ENCODE data around the gene CAMTA1.

Gene CAMTA1

DNA sequence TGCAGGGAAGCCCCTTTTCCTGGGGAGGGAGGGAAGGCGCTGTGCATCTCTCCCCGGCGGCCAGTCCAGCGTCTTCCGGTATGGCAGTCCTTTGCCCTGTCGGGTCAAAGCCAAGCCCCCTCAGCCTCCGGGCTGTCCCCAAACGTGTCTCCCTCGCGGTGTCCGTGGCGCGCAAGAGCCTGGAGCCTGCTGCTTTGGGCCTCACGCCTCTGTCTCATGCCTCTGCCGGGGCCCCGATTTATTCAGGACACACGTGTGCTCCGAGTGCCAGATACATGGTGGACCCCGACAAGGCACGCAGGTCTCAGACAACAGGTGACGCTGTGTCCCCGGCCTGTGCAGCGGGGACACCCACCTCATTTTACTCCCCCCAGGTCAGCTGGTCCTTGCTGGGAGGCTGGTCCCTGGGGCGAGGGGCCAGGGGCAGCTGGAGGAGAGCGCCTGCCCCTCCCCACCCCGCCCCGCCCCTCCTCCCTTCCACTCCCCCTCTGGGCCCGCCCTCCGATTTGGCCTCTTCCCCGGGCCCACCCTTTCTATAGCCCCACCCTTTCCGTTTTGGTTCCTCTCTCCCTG, 176.7 kb downstream of the CAMTA1 start:
- H2AFZ ChIP-seq (ENCODE audit: insufficient read depth, low read length, poor library complexity) = no peak overlapping the region
- no peak overlapping the region for H3K18ac ChIP-seq (ENCODE audit: low read length)

DNA sequence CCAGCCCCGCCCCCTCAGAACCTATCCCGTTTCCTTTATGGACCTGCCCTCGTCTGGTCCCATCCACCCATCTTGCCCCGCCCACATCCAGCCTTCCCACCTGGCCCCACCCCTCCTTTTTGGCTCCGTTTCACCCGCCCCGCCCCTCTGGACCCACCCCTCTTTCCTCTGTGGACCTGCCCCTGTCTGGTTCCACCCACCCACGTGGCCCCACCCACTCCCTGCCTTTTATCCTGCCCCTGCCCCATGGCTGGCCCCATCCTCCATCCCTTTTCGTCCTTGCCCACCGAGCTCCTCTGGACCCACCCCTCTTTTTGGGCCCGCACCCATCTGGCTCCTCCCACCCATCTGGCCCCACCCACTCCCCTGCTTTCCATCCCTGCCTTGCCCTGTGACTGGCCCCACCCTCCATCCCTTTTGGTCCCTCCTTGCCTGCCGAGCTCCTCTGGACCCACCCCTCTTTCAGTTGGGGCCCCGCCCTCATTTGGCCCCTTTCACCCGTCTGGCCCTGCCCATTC, 177.3 kb downstream of the CAMTA1 start:
- Histone ChIP-seq H4K91ac (ENCODE audit: low read depth, low read length) (no peak overlapping the region), H3K4me3 (ENCODE audit: low read depth, low read length) (no peak overlapping the region), H2BK12ac (ENCODE audit: low read length) (no peak overlapping the region), H4K12ac (ENCODE audit: low read depth, low read length) (no peak overlapping the region), H2AK5ac (ENCODE audit: low read length) (no peak overlapping the region), H3K79me2 (ENCODE audit: control insufficient read depth, insufficient read depth, low read length, poor library complexity) (no peaks in the 10 kb centered on the region), H3K14ac (ENCODE audit: low read length) (no peak overlapping the region), H2BK120ac (ENCODE audit: insufficient read depth, low read length, poor library complexity) (no peak overlapping the region), H3K27me3 (ENCODE audit: insufficient read depth, low read length) (no peaks in the 10 kb centered on the region), H3K18ac (ENCODE audit: low read length) (no peak overlapping the region), H3K27ac (ENCODE audit: low read depth, low read length) (no peak overlapping the region), H3K9ac (ENCODE audit: low read length) (no peak overlapping the region), H2BK5ac (ENCODE audit: low read depth, low read length, poor library complexity) (no peak overlapping the region), H3K36me3 (ENCODE audit: control insufficient read depth in 1 of 2, insufficient read depth in 2 of 2, low read length in 2 of 2) (no peaks in the 10 kb centered on the region), H3K4me2 (ENCODE audit: low read length) (no peak overlapping the region), H2AFZ (ENCODE audit: insufficient read depth, low read length, poor library complexity) (no peak overlapping the region), H3K9me3 (ENCODE audit: insufficient read depth, low read depth, low read length) (peaks cover 2% of the 10 kb centered on the region), H3K23ac (ENCODE audit: low read length) (no peak overlapping the region), H3K4me1 (ENCODE audit: control insufficient read depth in 1 of 2, insufficient read depth in 2 of 2, low read length in 2 of 2) (peaks cover 2 to 5% of the 10 kb centered on the region in 2 experiments), H3K79me1 (ENCODE audit: low read length) (no peaks in the 10 kb centered on the region), H4K8ac (ENCODE audit: low read depth, low read length) (no peak overlapping the region), H3K4ac (ENCODE audit: low read depth, low read length) (no peak overlapping the region)
- no peak for DNase-seq
- no CpG with 5 or more reads among the region's 14 CpGs for WGBS (ENCODE audit: extremely low coverage, insufficient coverage, insufficient read length)

More for the DNA sequence above, 176.7 kb downstream of the CAMTA1 start:
- no peak for DNase-seq
- Histone ChIP-seq H3K27ac (ENCODE audit: low read depth, low read length) (no peak overlapping the region), H3K79me1 (ENCODE audit: low read length) (no peaks in the 10 kb centered on the region), H3K27me3 (ENCODE audit: insufficient read depth, low read length) (no peaks in the 10 kb centered on the region), H2BK5ac (ENCODE audit: low read depth, low read length, poor library complexity) (no peak overlapping the region), H4K8ac (ENCODE audit: low read depth, low read length) (no peak overlapping the region), H2BK120ac (ENCODE audit: insufficient read depth, low read length, poor library complexity) (no peak overlapping the region), H2BK12ac (ENCODE audit: low read length) (no peak overlapping the region), H4K12ac (ENCODE audit: low read depth, low read length) (no peak overlapping the region), H3K14ac (ENCODE audit: low read length) (no peak overlapping the region), H3K9ac (ENCODE audit: low read length) (no peak overlapping the region), H3K23ac (ENCODE audit: low read length) (no peak overlapping the region), H3K4me1 (ENCODE audit: control insufficient read depth in 1 of 2, insufficient read depth in 2 of 2, low read length in 2 of 2) (peaks cover 2 to 5% of the 10 kb centered on the region in 2 experiments), H3K79me2 (ENCODE audit: control insufficient read depth, insufficient read depth, low read length, poor library complexity) (no peaks in the 10 kb centered on the region), H3K4ac (ENCODE audit: low read depth, low read length) (no peak overlapping the region), H4K91ac (ENCODE audit: low read depth, low read length) (no peak overlapping the region), H3K4me2 (ENCODE audit: low read length) (peak overlapping the region; percentile 49), H2AK5ac (ENCODE audit: low read length) (no peak overlapping the region), H3K36me3 (ENCODE audit: control insufficient read depth in 1 of 2, insufficient read depth in 2 of 2, low read length in 2 of 2) (no peaks in the 10 kb centered on the region), H3K4me3 (ENCODE audit: low read depth, low read length) (no peak overlapping the region), H3K9me3 (ENCODE audit: insufficient read depth, low read depth, low read length) (peaks cover 2% of the 10 kb centered on the region)
- WGBS (ENCODE audit: extremely low coverage, insufficient coverage, insufficient read length) = no CpG with 5 or more reads among the region's 31 CpGs

DNA sequence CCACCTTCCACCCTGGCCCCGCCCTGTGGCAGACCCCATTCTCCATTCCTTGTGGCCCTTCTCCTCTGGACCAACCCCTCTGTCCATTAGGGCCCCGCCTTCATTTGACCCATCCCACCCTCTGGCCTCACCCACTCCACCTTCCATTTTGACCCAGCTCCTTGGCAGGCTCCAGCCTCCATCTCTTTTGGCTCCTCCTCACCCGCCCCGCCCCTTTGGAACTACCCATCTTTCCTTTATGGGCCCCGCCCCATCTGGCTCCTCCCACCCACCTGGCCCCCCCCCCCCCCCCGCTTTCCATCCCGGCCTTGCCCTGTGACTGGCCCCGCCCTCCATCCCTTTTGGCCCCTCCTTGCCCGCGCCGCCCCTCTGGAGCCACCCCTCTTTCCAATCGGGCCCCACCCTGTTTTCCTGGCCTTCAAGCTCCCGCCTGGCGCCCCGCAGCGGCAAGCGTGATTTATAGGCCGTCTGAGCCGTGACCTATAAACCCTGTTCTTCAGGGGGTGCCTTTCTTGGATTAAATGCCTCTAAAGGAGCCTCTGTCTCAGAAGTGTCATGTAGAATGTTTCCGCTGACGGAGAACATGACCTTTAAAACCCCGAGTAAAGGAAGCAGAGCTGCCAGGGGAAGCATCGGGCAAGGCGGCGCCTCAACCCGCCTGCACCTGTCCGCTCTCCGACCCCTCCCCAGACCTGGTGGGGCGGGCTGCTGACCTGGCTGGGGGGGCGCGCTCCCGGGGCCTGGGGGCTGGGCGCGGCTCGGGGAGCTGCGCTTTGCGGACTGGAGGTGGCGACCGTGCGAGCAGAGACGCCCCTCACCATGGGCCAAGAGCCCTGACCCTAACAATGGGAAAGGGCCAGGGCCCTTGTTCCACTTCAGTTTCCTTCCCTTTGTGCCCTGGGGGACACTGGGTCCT, 178.0 kb downstream of the CAMTA1 start:
- H2AFZ ChIP-seq (ENCODE audit: insufficient read depth, low read length, poor library complexity) = no peak overlapping the region
- H3K23ac ChIP-seq (ENCODE audit: low read length) = no peak overlapping the region
- no peak overlapping the region for H3K14ac ChIP-seq (ENCODE audit: low read length)
- no peak overlapping the region for H2BK120ac ChIP-seq (ENCODE audit: insufficient read depth, low read length, poor library complexity)
- peaks cover 2 to 5% of the 10 kb centered on the region in 2 experiments for H3K4me1 ChIP-seq (ENCODE audit: control insufficient read depth in 1 of 2, insufficient read depth in 2 of 2, low read length in 2 of 2)
- H2BK12ac ChIP-seq (ENCODE audit: low read length) = no peak overlapping the region
- no peak overlapping the region for H3K18ac ChIP-seq (ENCODE audit: low read length)
- no peak overlapping the region for H2AK5ac ChIP-seq (ENCODE audit: low read length)
- H3K4me3 ChIP-seq (ENCODE audit: low read depth, low read length) = no peak overlapping the region
- no peak overlapping the region for H4K8ac ChIP-seq (ENCODE audit: low read depth, low read length)
- no peaks in the 10 kb centered on the region for H3K36me3 ChIP-seq (ENCODE audit: control insufficient read depth in 1 of 2, insufficient read depth in 2 of 2, low read length in 2 of 2)
- H3K4me2 ChIP-seq (ENCODE audit: low read length) = peak overlapping the region; percentile 43
- no CpG with 5 or more reads among the region's 41 CpGs for WGBS (ENCODE audit: extremely low coverage, insufficient coverage, insufficient read length)
- H4K12ac ChIP-seq (ENCODE audit: low read depth, low read length) = no peak overlapping the region
- H2BK5ac ChIP-seq (ENCODE audit: low read depth, low read length, poor library complexity) = no peak overlapping the region
- no peak for DNase-seq
- H4K91ac ChIP-seq (ENCODE audit: low read depth, low read length) = no peak overlapping the region
- H3K9me3 ChIP-seq (ENCODE audit: insufficient read depth, low read depth, low read length) = peaks cover 2% of the 10 kb centered on the region
- no peaks in the 10 kb centered on the region for H3K79me2 ChIP-seq (ENCODE audit: control insufficient read depth, insufficient read depth, low read length, poor library complexity)
- H3K79me1 ChIP-seq (ENCODE audit: low read length) = no peaks in the 10 kb centered on the region
- H3K27ac ChIP-seq (ENCODE audit: low read depth, low read length) = no peak overlapping the region
- H3K4ac ChIP-seq (ENCODE audit: low read depth, low read length) = no peak overlapping the region
- H3K9ac ChIP-seq (ENCODE audit: low read length) = no peak overlapping the region
- H3K27me3 ChIP-seq (ENCODE audit: insufficient read depth, low read length) = no peaks in the 10 kb centered on the region

DNA sequence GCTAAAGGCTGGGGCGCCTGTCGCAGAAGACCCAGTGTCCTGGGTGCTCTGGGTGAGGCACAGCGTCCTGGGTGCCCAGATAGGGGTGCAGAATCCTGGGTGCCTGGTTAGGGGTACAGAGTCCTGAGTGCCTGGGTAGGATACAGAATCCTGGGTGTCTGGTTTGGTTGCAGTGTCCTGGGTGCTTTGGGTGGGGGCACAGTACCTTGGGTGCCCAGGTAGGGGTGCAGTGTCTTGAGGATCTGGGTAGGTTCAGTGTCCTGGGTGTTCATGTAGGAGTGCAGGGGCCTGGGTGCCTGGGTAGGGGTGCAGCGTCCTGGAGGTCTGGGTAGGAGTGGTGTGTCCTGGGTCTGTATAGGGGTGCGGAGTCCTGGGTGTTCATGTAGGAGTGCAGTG, 178.7 kb downstream of the CAMTA1 start:
- DNase-seq = no peak
- Histone ChIP-seq H3K36me3 (ENCODE audit: control insufficient read depth in 1 of 2, insufficient read depth in 2 of 2, low read length in 2 of 2) (no peaks in the 10 kb centered on the region), H2BK120ac (ENCODE audit: insufficient read depth, low read length, poor library complexity) (no peak overlapping the region), H2AFZ (ENCODE audit: insufficient read depth, low read length, poor library complexity) (no peak overlapping the region), H2BK12ac (ENCODE audit: low read length) (no peak overlapping the region), H3K14ac (ENCODE audit: low read length) (no peak overlapping the region), H2AK5ac (ENCODE audit: low read length) (no peak overlapping the region), H3K9me3 (ENCODE audit: insufficient read depth, low read depth, low read length) (peaks cover 2% of the 10 kb centered on the region), H3K23ac (ENCODE audit: low read length) (no peak overlapping the region), H3K79me1 (ENCODE audit: low read length) (no peaks in the 10 kb centered on the region), H3K27ac (ENCODE audit: low read depth, low read length) (no peak overlapping the region), H2BK5ac (ENCODE audit: low read depth, low read length, poor library complexity) (no peak overlapping the region), H3K27me3 (ENCODE audit: insufficient read depth, low read length) (no peaks in the 10 kb centered on the region), H4K91ac (ENCODE audit: low read depth, low read length) (no peak overlapping the region), H3K4me3 (ENCODE audit: low read depth, low read length) (no peak overlapping the region), H3K4me2 (ENCODE audit: low read length) (no peak overlapping the region), H3K79me2 (ENCODE audit: control insufficient read depth, insufficient read depth, low read length, poor library complexity) (no peaks in the 10 kb centered on the region), H4K12ac (ENCODE audit: low read depth, low read length) (no peak overlapping the region), H4K8ac (ENCODE audit: low read depth, low read length) (no peak overlapping the region), H3K9ac (ENCODE audit: low read length) (no peak overlapping the region), H3K4ac (ENCODE audit: low read depth, low read length) (no peak overlapping the region), H3K18ac (ENCODE audit: low read length) (no peak overlapping the region), H3K4me1 (ENCODE audit: control insufficient read depth in 1 of 2, insufficient read depth in 2 of 2, low read length in 2 of 2) (peaks cover 2 to 5% of the 10 kb centered on the region in 2 experiments)
- WGBS (ENCODE audit: extremely low coverage, insufficient coverage, insufficient read length) = no CpG with 5 or more reads among the region's 5 CpGs
